ENCODE results near the gene ZNRF3.
A peak's percentile ranks its signal among the peaks of the same experiment; 100 is the strongest.

Gene ZNRF3

DNA sequence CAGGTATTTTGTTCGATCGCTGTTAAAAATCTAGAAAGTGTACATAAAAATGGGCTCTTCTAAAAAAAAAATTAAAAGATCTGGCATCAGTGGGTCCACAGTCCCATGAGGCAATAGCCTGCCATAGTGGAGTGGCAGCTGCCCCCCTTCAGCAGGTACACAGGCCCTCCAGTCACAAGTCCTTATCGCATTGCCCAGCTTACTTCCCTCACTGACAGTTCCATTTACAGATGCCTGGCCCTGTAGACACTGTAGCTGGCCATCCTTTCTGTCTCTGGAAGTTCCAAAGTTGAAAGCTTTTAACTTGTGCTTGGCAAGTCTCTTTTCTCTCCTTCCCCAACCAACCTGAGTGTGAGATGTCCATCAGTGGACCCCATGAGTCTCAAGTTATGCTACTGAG, 11.4 kb downstream of the ZNRF3 start:
- TF ChIP-seq ZNF266 (tag by site-specific recombination; IDR thresholded peaks at IDR 0.05; ENCODE audit: low read depth) (no peak), SCRT2 (tag by site-specific recombination; IDR thresholded peaks at IDR 0.05) (no peak), PRDM10 (tag by site-specific recombination; IDR thresholded peaks at IDR 0.05) (peak; percentile 85), ZBTB21 (tag by site-specific recombination; IDR thresholded peaks at IDR 0.05) (no peak), ZNF561 (tag by site-specific recombination; IDR thresholded peaks at IDR 0.05; ENCODE audit: borderline replicate concordance) (no peak)
- TF ChIP-seq, protein P1, sequence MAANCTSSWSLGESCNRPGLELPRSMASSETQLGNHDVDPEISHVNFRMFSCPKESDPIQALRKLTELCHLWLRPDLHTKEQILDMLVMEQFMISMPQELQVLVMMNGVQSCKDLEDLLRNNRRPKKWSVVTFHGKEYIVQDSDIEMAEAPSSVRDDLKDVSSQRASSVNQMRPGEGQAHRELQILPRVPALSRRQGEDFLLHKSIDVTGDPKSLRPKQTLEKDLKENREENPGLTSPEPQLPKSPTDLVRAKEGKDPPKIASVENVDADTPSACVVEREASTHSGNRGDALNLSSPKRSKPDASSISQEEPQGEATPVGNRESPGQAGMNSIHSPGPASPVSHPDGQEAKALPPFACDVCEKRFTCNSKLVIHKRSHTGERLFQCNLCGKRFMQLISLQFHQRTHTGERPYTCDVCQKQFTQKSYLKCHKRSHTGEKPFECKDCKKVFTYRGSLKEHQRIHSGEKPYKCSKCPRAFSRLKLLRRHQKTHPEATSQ (tag by site-specific recombination; IDR thresholded peaks at IDR 0.05), result no peak
- H3K4me1 ChIP-seq (ENCODE audit: control insufficient read depth, insufficient read depth, low read length), result peaks cover 5% of the 10 kb centered on the region; the same call in 1 of the 2 replicates
- POLR2A ChIA-PET, result no interaction called here
- CTCF ChIA-PET, result no interaction called here
- H3K4me3 ChIP-seq (ENCODE audit: low read depth, low read length), result no peak overlapping the region
- no peaks in the 10 kb centered on the region for H3K9me3 ChIP-seq (ENCODE audit: control insufficient read depth, insufficient read depth, low read depth, low read length)
- H3K36me3 ChIP-seq (ENCODE audit: control insufficient read depth in 2 of 2, insufficient read depth in 1 of 2, low read length in 2 of 2), result no peaks in the 10 kb centered on the region
- no peak overlapping the region for H3K27ac ChIP-seq (ENCODE audit: extremely low read depth, low read depth, low read length)

DNA sequence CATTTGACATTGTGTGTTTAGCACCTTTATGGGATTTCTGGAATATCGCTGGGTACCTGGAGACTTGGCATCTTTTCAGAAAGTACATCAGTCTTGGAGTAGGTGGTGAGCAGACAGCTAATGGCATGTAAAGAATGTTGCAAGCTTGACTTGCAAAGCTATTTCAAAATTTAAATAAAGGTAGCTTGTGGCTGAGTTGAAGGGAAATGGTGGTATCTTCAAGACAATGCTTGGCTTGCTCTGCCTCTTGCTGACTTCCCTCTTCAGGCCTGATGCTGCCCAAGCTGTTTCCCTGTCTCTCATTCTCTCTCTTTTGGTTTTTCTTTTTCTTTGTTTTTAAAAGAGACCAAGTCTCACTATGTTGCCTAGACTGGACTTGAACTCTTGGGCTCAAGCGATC, 13.2 kb downstream of the ZNRF3 start:
- H3K4me3 ChIP-seq (ENCODE audit: low read depth, low read length), result no peak overlapping the region
- H3K36me3 ChIP-seq (ENCODE audit: control insufficient read depth in 2 of 2, insufficient read depth in 1 of 2, low read length in 2 of 2), result no peaks in the 10 kb centered on the region
- peaks cover 5% of the 10 kb centered on the region; the same call in 1 of the 2 replicates for H3K4me1 ChIP-seq (ENCODE audit: control insufficient read depth, insufficient read depth, low read length)
- no peak overlapping the region for H3K27ac ChIP-seq (ENCODE audit: extremely low read depth, low read depth, low read length)
- no peaks in the 10 kb centered on the region for H3K9me3 ChIP-seq (ENCODE audit: control insufficient read depth, insufficient read depth, low read depth, low read length)
- ChIA-PET CTCF (interaction anchor here (0.8 to 1.7 kb wide), 2 partner anchors 11 to 145 kb away, joined by 3 to 5 read pairs; no protein-coding TSS in a partner anchor), POLR2A (interaction anchor here (1.0 kb wide), 1 partner anchor 12 kb away, joined by 3 read pairs; no protein-coding TSS in a partner anchor)
- TF ChIP-seq ZBTB44 (tag by site-specific recombination; IDR thresholded peaks at IDR 0.05) (no peak), ZBTB21 (tag by site-specific recombination; IDR thresholded peaks at IDR 0.05) (no peak), MEIS1 (CRISPR knock-in tag; IDR thresholded peaks at IDR 0.05; ENCODE audit: borderline replicate concordance) (no peak), HIC1 (tag by site-specific recombination; IDR thresholded peaks at IDR 0.05) (no peak), ZNF266 (tag by site-specific recombination; IDR thresholded peaks at IDR 0.05; ENCODE audit: low read depth) (no peak), ZFP37 (tag by site-specific recombination; IDR thresholded peaks at IDR 0.05) (no peak), ZBTB6 (tag by site-specific recombination; IDR thresholded peaks at IDR 0.05) (no peak), ZNF654 (tag by site-specific recombination; IDR thresholded peaks at IDR 0.05; ENCODE audit: low read depth) (no peak), ZNF292 (tag by site-specific recombination; IDR thresholded peaks at IDR 0.05; ENCODE audit: borderline replicate concordance, low read depth) (no peak), ZFP41 (tag by site-specific recombination; IDR thresholded peaks at IDR 0.05; ENCODE audit: borderline replicate concordance) (no peak)
- TF ChIP-seq, protein P2, sequence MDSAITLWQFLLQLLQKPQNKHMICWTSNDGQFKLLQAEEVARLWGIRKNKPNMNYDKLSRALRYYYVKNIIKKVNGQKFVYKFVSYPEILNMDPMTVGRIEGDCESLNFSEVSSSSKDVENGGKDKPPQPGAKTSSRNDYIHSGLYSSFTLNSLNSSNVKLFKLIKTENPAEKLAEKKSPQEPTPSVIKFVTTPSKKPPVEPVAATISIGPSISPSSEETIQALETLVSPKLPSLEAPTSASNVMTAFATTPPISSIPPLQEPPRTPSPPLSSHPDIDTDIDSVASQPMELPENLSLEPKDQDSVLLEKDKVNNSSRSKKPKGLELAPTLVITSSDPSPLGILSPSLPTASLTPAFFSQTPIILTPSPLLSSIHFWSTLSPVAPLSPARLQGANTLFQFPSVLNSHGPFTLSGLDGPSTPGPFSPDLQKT (IDR thresholded peaks at IDR 0.05; ENCODE audit: borderline replicate concordance, low read depth, low read length), result no peak
